Gastroesophageal sphincter (tissue), 3 donors: ENCODE measurements around the gene NRF1.

Experiments used
- CTCF ChIP-seq, 4 experiments: fragments of 200-600 bp in 2 of 4; fragments of 450-650 bp in 2 of 4; sonication (generic) in 1 of 4; IDR thresholded peaks; one replicate each; pipeline ENCODE4 v1.5.1; 2017 to 2019; ENCODE audit warnings: antibody characterized with exemption in 4 of 4, mild to moderate bottlenecking in 2 of 4, moderate library complexity in 2 of 4
- EP300 ChIP-seq: sonication (generic); formaldehyde crosslinking; IDR thresholded peaks from one replicate; pipeline ENCODE4 v1.6.1; 2017; ENCODE audit warnings: antibody characterized with exemption, mild to moderate bottlenecking
- POLR2A ChIP-seq, 2 donors: fragments of 450-650 bp; IDR thresholded peaks; one replicate each; pipeline ENCODE4 v1.6.1; 2017; ENCODE audit warnings: antibody characterized with exemption in 2 of 2, mild to moderate bottlenecking in 2 of 2, moderate library complexity in 1 of 2
- POLR2AphosphoS5 ChIP-seq: sonication (generic); formaldehyde crosslinking; IDR thresholded peaks from one replicate; pipeline ENCODE4 v1.6.1; 2017; ENCODE audit warnings: antibody characterized with exemption

- TF ChIP-seq CTCF (IDR thresholded peaks at IDR 0.05) (no peak), POLR2AphosphoS5 (no peak), EP300 (no peak), POLR2A (IDR thresholded peaks at IDR 0.05) (no peak)
Observed at GRCh38 chr7:129793506-129794310, 182.2 kb downstream of the NRF1 start.
